HG03159 (cell line): ENCODE measurements around the gene CEACAM5.

ENCODE experiments used
- ATAC-seq: cut with Tn5 transposase; IDR thresholded peaks from one replicate; pipeline ENCODE4 v1.9.1; 2021; ENCODE audit warnings: mild to moderate bottlenecking, moderate library complexity; ENCODE audit not compliant: unreplicated experiment

CEACAM5 gene

GRCh38 chr19:41708481-41708880 lies at the start of gene CEACAM5:
Gene CEACAM5, plus strand, starts transcription at chr19:41708626. Its CDS starts 106 bp downstream, at chr19:41708732.
- no peak for ATAC-seq

- ATAC-seq, result no peak
Observed at GRCh38 chr19:41666075-41666474, 42.4 kb upstream of the CEACAM5 start.

- no peak for ATAC-seq
Observed at GRCh38 chr19:41668315-41668714, 40.1 kb upstream of the CEACAM5 start.

GRCh38 chr19:41670755-41671154 lies 37.7 kb upstream of the CEACAM5 start:
- no peak for ATAC-seq

GRCh38 chr19:41671486-41671885 lies 36.9 kb upstream of the CEACAM5 start:
- ATAC-seq, result no peak

GRCh38 chr19:41682437-41682836 lies 26.0 kb upstream of the CEACAM5 start:
- no peak for ATAC-seq

GRCh38 chr19:41687419-41687818 lies 21.0 kb upstream of the CEACAM5 start:
- no peak for ATAC-seq

GRCh38 chr19:41688098-41688497 lies 20.3 kb upstream of the CEACAM5 start, which contains the start of gene CEACAM7:
Gene CEACAM7, minus strand, starts transcription at chr19:41688270. Its CDS starts 105 bp downstream, at chr19:41688165.
- no peak for ATAC-seq

- ATAC-seq, result no peak
Observed at GRCh38 chr19:41688687-41689086, 19.7 kb upstream of the CEACAM5 start.

- no peak for ATAC-seq
Observed at GRCh38 chr19:41689993-41690800, 18.2 kb upstream of the CEACAM5 start.

- ATAC-seq, result no peak
Observed at GRCh38 chr19:41690801-41691065, 17.7 kb upstream of the CEACAM5 start.

- no peak for ATAC-seq
Observed at GRCh38 chr19:41691268-41691970, 17.0 kb upstream of the CEACAM5 start.

- ATAC-seq, result no peak
Observed at GRCh38 chr19:41694196-41694595, 14.2 kb upstream of the CEACAM5 start.

- ATAC-seq, result no peak
Observed at GRCh38 chr19:41694831-41695635, 13.4 kb upstream of the CEACAM5 start.

GRCh38 chr19:41695745-41696144 lies 12.7 kb upstream of the CEACAM5 start:
- ATAC-seq, result no peak

GRCh38 chr19:41696402-41697197 lies 11.8 kb upstream of the CEACAM5 start:
- no peak for ATAC-seq

GRCh38 chr19:41697198-41697855 lies 11.1 kb upstream of the CEACAM5 start:
- no peak for ATAC-seq

- no peak for ATAC-seq
Observed at GRCh38 chr19:41698746-41699230, 9.6 kb upstream of the CEACAM5 start.

GRCh38 chr19:41699231-41699967 lies 9.0 kb upstream of the CEACAM5 start:
- no peak for ATAC-seq
